WERI-Rb-1 (cell line): ENCODE results near the gene TLCD5.

ENCODE experiments used
- DNase-seq: peaks from one replicate; pipeline ENCODE4 v3.0.0-alpha.2; 2020
- H3K27ac ChIP-seq: fragments of 250-450 bp; sonication (Bioruptor Pico); 2 replicates; pipeline ENCODE4 v1.5.1; 2020; ENCODE audit warnings: mild to moderate bottlenecking, moderate library complexity
- H3K27me3 ChIP-seq: fragments of 250-450 bp; sonication (Bioruptor Pico); 2 replicates; pipeline ENCODE4 v1.5.1; 2021; ENCODE audit warnings: mild to moderate bottlenecking, low read depth, moderate library complexity; ENCODE audit not compliant: insufficient read depth, severe bottlenecking
- H3K36me3 ChIP-seq: fragments of 250-450 bp; sonication (Bioruptor Pico); 2 replicates; pipeline ENCODE4 v1.5.1; 2020; ENCODE audit warnings: mild to moderate bottlenecking, moderate library complexity
- H3K4me3 ChIP-seq: 2 replicates; pipeline ENCODE4 v1.5.1; 2011; ENCODE audit warnings: low read depth, mild to moderate bottlenecking, control low read depth, low read length
- H3K9me3 ChIP-seq: fragments of 250-450 bp; sonication (Bioruptor Pico); 2 replicates; pipeline ENCODE4 v1.5.1; 2021; ENCODE audit warnings: mild to moderate bottlenecking, moderate library complexity; ENCODE audit not compliant: severe bottlenecking
- CTCF ChIP-seq: IDR thresholded peaks from 2 replicates; pipeline ENCODE4 v1.5.1; 2011; ENCODE audit warnings: low read depth, mild to moderate bottlenecking, control low read depth, inconsistent platforms, low read length

TLCD5 gene

GRCh38 chr11:120318906-120319305 lies 6.2 kb upstream of the TLCD5 start:
- H3K36me3 ChIP-seq: no peaks in the 10 kb centered on the region
- TF ChIP-seq CTCF: no peak
- no peak overlapping the region for H3K27ac ChIP-seq
- H3K4me3 ChIP-seq: no peak overlapping the region
- H3K27me3 ChIP-seq: no peaks in the 10 kb centered on the region
- DNase-seq: no peak
- H3K9me3 ChIP-seq: no peaks in the 10 kb centered on the region

- no peak for TF ChIP-seq CTCF
- DNase-seq: no peak
- Histone ChIP-seq H3K4me3 (peak overlapping the region; percentile 75), H3K27me3 (no peaks in the 10 kb centered on the region), H3K27ac (no peak overlapping the region), H3K36me3 (peaks cover 10% of the 10 kb centered on the region), H3K9me3 (no peaks in the 10 kb centered on the region)
Observed at GRCh38 chr11:120326228-120326627, 1.1 kb downstream of the TLCD5 start.

- H3K27me3 ChIP-seq: no peaks in the 10 kb centered on the region
- H3K9me3 ChIP-seq: no peaks in the 10 kb centered on the region
- no peak for DNase-seq
- no peak overlapping the region for H3K4me3 ChIP-seq
- TF ChIP-seq CTCF: no peak
- H3K27ac ChIP-seq: no peak overlapping the region
- H3K36me3 ChIP-seq: peaks cover 10% of the 10 kb centered on the region
Observed at GRCh38 chr11:120326845-120327281, 1.8 kb downstream of the TLCD5 start.

GRCh38 chr11:120327311-120327710 lies 2.2 kb downstream of the TLCD5 start:
- no peaks in the 10 kb centered on the region for H3K9me3 ChIP-seq
- no peak for DNase-seq
- no peak overlapping the region for H3K4me3 ChIP-seq
- no peaks in the 10 kb centered on the region for H3K27me3 ChIP-seq
- TF ChIP-seq CTCF: no peak
- H3K36me3 ChIP-seq: peaks cover 10% of the 10 kb centered on the region
- H3K27ac ChIP-seq: no peak overlapping the region

GRCh38 chr11:120329556-120329955 lies 4.5 kb downstream of the TLCD5 start:
- H3K27me3 ChIP-seq: no peaks in the 10 kb centered on the region

More at GRCh38 chr11:120329556-120329955, 4.5 kb downstream of the TLCD5 start:
- DNase-seq: no peak
- TF ChIP-seq CTCF: no peak
- Histone ChIP-seq H3K27ac (no peak overlapping the region), H3K36me3 (peaks cover 10% of the 10 kb centered on the region), H3K9me3 (no peaks in the 10 kb centered on the region), H3K4me3 (no peak overlapping the region)
